Panc1 (cell line): Measurements from ENCODE around the gene FBXO4.

Source experiments
- CTCF ChIP-seq: fragments of 450-650 bp; IDR thresholded peaks from 2 replicates; pipeline ENCODE4 v1.5.1; 2017; ENCODE audit warnings: mild to moderate bottlenecking
- POLR2AphosphoS5 ChIP-seq: IDR thresholded peaks from 2 replicates; pipeline ENCODE4 v1.6.1; 2012; ENCODE audit warnings: mild to moderate bottlenecking, low read depth, low read length, moderate library complexity
- REST ChIP-seq, 2 experiments: IDR thresholded peaks; 2 replicates each; pipeline ENCODE4 v1.6.1; 2011 to 2012; ENCODE audit warnings: low read depth in 2 of 2, control low read depth in 1 of 2, low read length in 1 of 2, mild to moderate bottlenecking in 1 of 2, moderate library complexity in 1 of 2; ENCODE audit not compliant: insufficient read depth in 1 of 2
- TCF7L2 ChIP-seq: IDR thresholded peaks from 2 replicates; pipeline ENCODE4 v1.6.1; 2011; ENCODE audit warnings: mild to moderate bottlenecking, low read depth, low read length, inconsistent platforms

DNA sequence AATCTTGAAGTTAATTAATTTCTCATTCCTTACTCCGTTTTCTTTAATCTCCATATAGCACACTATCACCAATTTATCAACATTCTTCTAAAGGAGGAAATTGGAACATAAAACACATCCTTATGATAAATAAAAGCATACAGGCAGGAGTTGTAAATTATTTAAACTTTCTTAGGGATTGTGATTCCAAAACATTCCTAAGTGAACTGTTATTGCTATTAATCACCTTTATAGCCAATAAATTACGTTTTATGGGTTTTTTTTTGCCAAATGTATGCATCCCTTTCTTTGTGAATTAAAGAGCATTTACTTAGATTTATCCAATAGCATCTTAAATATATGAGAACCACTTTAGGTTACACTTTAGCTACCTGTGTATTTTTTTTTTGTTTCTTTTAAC lies 55.3 kb downstream of the FBXO4 start:
- no peak for TF ChIP-seq CTCF
- TF ChIP-seq POLR2AphosphoS5: no peak
- TF ChIP-seq REST (IDR thresholded peaks at IDR 0.05; ENCODE audit: insufficient read depth in 1 of 2, low read depth in 2 of 2, low read length in 1 of 2): no peak
- TF ChIP-seq TCF7L2: no peak
